NK-92 (cell line): ENCODE data around the gene PPM1H.
"Not testable (repeated sequence)": the region's sequence is repeated elsewhere in the genome, so short reads cannot be mapped to it uniquely, and the experiment has no call there.

Source experiments
- DNase-seq: peaks from one replicate; lab custom pipeline; 2025; ENCODE audit not compliant: unreplicated experiment; lab: John Stamatoyannopoulos, UW

PPM1H gene

GRCh38 chr12:62934799-62935674 lies at the start of gene PPM1H:
TSS of gene PPM1H (minus strand) at chr12:62935150. CDS start at chr12:62934736, 414 bp downstream.
- no peak for DNase-seq

GRCh38 chr12:62983594-62983993 lies 48.6 kb upstream of the PPM1H start:
- no peak for DNase-seq

GRCh38 chr12:62978768-62979167 lies 43.8 kb upstream of the PPM1H start:
- no peak for DNase-seq

- DNase-seq, result no peak
Measured at GRCh38 chr12:62977883-62978282, 42.9 kb upstream of the PPM1H start.

GRCh38 chr12:62977418-62977817 lies 42.5 kb upstream of the PPM1H start:
- DNase-seq, result no peak

GRCh38 chr12:62976110-62976662 lies 41.2 kb upstream of the PPM1H start:
- no peak for DNase-seq

- no peak for DNase-seq
Measured at GRCh38 chr12:62971769-62972525, 37.0 kb upstream of the PPM1H start.

GRCh38 chr12:62969695-62970094 lies 34.7 kb upstream of the PPM1H start:
- no peak for DNase-seq

GRCh38 chr12:62967701-62968100 lies 32.8 kb upstream of the PPM1H start:
- DNase-seq, result no peak

- no peak for DNase-seq
Measured at GRCh38 chr12:62966990-62967506, 32.1 kb upstream of the PPM1H start.

- not testable (repeated sequence) for DNase-seq
Measured at GRCh38 chr12:62966446-62966989, 31.6 kb upstream of the PPM1H start.

GRCh38 chr12:62965700-62966099 lies 30.8 kb upstream of the PPM1H start:
- DNase-seq, result not testable (repeated sequence)

- not testable (repeated sequence) for DNase-seq
Measured at GRCh38 chr12:62965242-62965641, 30.3 kb upstream of the PPM1H start.

GRCh38 chr12:62963486-62964041 lies 28.6 kb upstream of the PPM1H start:
- DNase-seq, result no peak

GRCh38 chr12:62960324-62960723 lies 25.4 kb upstream of the PPM1H start:
- DNase-seq, result no peak

GRCh38 chr12:62959745-62960144 lies 24.8 kb upstream of the PPM1H start:
- DNase-seq, result no peak

GRCh38 chr12:62957233-62957953 lies 22.4 kb upstream of the PPM1H start:
- DNase-seq, result no peak

GRCh38 chr12:62955678-62956077 lies 20.7 kb upstream of the PPM1H start:
- no peak for DNase-seq

GRCh38 chr12:62950317-62950716 lies 15.4 kb upstream of the PPM1H start:
- no peak for DNase-seq

GRCh38 chr12:62948123-62948522 lies 13.2 kb upstream of the PPM1H start:
- DNase-seq, result no peak
